NCI-H1930 (cell line): Measurements from ENCODE around the gene RARA.
"Not testable (repeated sequence)": the region's sequence is repeated elsewhere in the genome, so short reads cannot be mapped to it uniquely, and the experiment has no call there.

Experiments
- DNase-seq, 2 experiments: peaks; one replicate each; lab custom pipeline; 2025; lab: John Stamatoyannopoulos, UW

The RARA gene

DNA sequence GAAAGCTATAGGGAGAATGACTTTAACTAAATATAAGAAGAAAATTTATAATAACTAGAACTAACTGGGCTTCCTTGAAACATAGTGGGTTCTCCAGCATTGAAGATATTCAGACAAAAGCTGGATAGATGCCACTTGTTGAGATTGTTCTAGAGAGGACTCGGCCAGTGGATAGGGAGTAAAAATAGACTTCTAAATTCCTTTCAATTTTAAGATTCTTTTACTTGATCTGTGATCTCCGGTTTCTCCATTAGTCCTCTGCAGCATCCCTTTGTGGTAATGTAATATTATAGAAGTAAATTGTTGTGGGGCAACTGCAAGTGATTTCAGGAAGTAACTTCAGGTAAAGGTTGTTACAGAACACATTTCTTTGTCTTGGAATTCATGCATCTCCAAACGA lies 10.3 kb upstream of the RARA start:
- DNase-seq: no peak

GRCh38 chr17:40299159-40299757 lies 9.7 kb upstream of the RARA start:
- not testable (repeated sequence) for DNase-seq

DNA sequence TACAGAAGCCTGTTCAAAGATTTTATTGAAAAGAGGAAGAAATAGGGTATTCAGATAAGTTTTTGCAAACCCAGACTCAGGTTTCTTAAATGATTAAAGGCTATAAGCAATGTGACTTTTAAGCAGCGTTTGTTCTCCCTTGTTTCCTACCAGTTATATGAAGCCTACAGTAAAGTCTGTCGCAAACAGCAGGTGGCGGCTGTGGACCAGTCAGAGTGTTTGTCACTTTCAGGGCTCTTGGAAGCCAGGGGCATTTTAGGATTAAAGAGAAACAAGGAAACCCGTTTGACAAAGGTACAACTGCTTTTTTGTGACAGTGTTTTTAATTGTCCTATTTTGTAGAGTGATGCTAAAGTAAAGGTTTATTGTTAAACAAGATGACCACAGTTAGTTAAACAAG lies 7.7 kb upstream of the RARA start:
- no peak for DNase-seq

- DNase-seq: peak in 1 of 2 experiments; percentile 21
Observed at GRCh38 chr17:40303009-40303657, 5.8 kb upstream of the RARA start.

- DNase-seq: no peak
Observed at GRCh38 chr17:40303708-40304551, 5.0 kb upstream of the RARA start.

DNA sequence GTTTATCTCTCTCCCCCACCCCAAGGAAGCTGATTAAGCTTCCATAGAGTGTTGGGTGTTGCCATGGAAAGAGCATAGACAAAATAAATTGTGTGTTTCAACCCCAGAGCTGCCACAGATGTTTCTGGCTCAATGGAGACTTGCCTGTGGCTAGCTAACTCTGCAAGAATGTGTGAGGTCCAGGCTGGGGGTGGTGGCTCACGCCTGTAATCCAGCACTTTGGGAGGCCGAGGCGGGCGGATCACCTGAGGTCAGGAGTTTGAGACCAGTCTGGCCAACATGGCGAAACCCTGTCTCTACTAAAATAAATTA lies 4.5 kb upstream of the RARA start:
- not testable (repeated sequence) for DNase-seq

DNA sequence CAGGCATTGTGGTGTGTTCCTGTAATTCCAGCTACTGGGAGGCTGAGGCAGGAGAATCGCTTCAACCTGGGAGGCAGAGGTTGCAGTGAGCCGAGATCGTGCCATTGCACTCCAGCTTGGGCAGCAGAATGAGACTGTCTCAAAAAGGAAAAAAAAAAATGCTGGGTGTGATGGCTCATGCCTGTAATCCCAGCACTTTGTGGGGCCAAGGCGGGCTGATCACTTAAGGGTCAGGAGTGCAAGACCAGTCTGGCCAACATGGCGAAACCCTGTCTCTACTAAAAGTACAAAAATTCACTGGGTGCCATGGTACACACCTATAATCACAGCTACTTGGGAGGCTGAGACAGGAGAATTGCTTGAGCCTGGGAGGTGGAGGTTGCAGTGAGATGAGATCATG lies 4.1 kb upstream of the RARA start:
- not testable (repeated sequence) for DNase-seq

DNA sequence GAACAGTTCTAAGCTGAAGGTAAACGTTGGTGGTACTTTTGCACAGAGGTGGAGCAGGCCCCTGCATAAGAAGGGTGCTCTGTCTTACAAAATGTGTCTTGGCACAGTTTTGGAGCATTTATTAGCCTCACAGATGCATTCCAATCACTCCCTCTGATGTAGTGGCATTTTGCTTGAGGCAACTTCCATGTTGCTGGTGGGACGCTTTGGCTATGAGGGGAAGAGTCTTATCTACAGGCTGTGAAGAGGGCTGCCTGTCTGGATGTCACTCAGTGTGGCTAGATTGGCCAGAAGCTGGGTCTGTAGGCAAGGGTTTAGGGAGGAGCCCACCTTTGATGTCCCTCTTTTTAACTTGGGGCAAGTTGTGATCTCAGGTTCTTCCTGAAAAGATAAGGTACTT lies 2.6 kb upstream of the RARA start:
- no peak for DNase-seq

DNA sequence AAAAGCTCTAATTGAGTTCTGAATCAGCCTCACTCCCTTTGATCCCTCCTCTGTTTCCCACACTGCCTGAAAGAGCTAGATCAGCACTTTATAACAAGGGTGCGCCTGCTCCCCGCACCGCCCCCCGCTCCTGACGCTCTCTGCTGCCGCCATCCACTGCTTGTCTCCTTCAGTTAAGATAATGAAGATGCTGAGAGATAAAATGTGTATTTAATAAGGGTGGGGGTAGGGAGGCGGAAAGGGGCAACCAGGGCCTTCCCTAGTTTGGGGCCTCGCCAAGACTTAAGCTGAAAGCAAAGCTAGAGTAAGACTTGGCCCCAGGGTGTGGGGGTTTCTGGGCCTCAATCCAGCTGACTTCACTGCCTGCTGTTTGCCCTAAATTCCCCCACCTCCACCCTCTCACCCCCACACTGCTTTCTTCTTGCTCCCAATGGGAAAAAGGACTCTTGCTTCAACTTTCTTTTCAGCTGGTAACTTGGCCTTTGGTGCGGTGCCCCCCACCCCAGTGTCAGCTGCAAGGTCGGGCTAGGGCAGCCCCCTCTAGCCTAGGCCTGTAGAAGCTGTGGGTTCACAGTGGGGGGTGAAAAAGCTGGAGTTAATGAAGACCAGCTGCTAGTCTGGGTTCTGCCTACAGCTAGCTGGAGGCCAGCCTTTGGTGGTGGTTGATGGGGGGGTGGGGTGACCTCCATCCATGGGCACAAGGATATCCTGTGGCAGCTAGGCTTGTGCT lies 1.8 kb upstream of the RARA start:
- no peak for DNase-seq

DNA sequence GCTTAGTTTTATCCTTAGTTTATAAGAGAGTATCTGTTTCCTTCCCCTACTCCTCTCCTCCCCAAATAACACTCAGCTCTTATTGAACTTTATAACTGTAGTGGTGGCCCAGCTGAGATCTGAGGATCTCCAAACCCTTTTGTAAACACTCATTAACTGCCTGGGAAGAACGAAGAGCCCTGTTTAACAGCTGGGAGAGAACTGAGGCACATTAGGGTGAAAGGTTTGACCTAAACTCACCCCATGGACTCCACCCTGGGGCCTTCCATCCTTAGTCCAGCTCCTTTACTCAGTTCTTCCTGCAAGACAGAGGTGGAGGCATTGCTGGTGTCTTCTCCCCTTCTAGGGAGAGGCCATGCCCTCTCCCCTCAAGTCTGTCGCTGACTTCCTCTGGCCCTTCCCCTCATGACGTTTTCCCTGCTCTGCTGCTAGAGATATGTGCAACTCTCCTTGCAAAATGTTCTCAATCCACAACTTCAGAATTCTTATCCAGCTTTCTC lies 1.2 kb upstream of the RARA start:
- no peak for DNase-seq

DNA sequence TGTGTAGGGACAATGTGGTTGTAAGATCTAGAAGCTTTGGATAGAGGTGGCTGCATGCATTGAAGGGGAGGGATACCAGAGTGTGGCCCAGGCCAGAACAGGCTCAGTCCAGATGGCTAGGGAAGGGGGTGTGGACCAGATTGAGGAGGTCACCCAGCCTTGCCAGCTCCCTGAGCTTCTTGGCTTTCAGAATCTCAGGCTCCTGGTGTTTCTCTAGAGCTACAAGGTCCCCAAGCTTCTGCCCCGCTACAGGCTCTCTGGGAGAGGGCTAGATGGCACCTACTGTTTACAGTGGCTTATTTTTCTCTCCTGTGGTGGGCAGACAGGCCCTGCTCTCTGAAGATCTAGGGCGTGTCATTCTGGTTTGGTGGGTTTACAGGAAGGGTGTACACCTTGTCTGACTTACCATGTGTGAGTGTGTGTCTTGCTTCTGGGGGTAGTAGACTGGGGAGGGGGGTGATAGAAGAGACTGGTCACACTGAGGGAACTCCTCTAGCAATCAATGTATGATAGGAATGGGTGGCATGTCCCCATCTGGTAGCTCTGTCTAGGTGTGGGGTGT lies 1.1 kb downstream of the RARA start:
- no peak for DNase-seq

DNA sequence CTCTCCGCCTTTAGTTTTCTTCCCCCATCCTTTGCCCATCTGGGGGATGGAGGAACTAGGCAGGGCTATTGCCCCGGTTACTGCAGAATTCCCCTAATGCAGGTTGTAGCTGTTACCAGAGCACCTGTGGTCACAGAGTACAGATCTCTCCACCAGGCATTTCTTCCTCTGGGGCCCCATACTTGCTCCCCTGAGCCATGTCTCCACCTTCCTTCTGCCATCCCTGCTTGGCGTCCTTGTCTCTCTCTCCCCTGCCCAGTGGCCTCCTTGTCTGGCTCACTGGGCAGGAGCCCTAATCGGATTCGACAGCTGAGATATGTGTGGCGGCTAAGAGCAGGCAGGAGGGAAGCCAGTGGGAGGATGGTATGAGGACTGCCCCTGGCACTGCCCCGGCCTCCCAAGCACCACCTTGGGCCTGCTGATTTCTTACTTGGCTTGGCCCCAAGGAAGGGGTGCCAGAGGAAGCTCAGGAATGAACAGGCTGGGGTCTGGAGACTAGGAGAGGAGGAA lies 2.0 kb downstream of the RARA start:
- no peak for DNase-seq

GRCh38 chr17:40311575-40311974 lies 2.6 kb downstream of the RARA start:
- DNase-seq: no peak

GRCh38 chr17:40312131-40312731 lies 3.3 kb downstream of the RARA start:
- no peak for DNase-seq

DNA sequence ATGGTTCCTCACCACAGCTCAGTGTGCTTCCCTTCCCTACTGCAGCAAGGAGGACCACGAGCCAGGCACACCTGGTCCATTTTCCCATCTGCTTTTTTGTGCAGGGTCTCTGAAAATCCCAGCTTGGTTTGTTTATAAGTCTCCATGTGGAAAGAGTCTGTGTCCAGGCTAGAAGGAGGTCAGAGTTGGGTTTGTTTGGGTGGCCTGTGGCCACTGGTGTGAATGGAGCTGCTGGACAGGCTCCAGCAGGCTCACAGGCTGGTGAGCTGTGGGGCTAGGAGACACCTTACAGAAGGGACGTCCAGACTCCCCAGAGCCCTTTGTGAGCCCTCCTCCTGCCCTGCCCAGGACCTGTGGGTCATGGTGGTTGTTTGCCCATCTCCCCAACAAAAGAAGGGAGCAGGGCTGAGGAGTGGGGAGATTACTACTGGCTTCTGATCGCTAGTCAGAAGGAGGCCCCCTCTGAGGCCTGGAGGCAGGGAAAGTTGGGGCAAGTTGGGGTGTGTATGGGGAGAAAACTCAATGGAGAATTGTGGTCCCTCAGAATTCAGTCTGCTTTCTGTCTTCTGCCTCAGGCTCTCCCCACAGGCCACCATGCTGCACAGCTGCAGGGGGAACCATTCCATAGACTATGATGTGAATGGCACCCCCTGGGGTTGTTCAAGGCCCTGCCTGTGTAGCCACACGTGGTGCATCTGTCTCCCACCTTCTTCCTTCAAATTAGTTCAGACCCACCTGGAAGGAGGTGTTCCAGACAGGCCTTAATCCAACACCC lies 4.1 kb downstream of the RARA start:
- DNase-seq: no peak

GRCh38 chr17:40313668-40314583 lies 4.9 kb downstream of the RARA start:
- DNase-seq: no peak

DNA sequence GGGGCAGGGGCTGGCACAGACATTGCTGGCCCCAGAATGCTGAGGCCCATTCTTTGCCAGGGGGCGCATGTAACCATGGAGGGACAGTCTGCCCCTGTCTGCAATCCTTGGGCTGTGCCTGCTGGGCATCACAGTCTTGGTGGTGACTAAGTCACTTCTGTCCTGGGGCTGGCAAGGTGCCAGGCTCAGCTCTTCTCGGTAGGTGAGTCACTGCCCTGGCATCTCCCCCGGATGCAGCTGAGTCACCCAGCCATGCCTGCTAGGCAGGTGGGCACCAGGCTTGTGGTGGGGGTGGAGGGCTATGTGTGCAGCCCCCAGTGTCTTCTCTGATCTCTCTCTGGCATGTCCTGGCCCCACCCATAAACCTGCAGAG lies 5.6 kb downstream of the RARA start:
- DNase-seq: no peak

GRCh38 chr17:40315206-40315605 lies 6.2 kb downstream of the RARA start:
- DNase-seq: no peak

GRCh38 chr17:40315678-40316570 lies 6.9 kb downstream of the RARA start:
- no peak for DNase-seq
